Calu3 (cell line): ENCODE results near the gene PPP3CA. TPM values are rescaled to one million over a fixed set of nuclear protein-coding genes. Genes with fewer than 3 reads are reported as not detected.

Experiments
- BruUV-seq: library from RNA; stranded (reverse); fragments of 400-500 nt; replicated peaks from 2 replicates; lab custom pipeline; 2021; lab: Mats Ljungman, UMichigan
- CTCF ChIA-PET: fragments of 300-600 bp; sonication (Branson Sonifier 250); formaldehyde crosslinking; loops from one replicate; lab custom pipeline; 2022; ENCODE audit warnings: antibody characterized with exemption; lab: Charles Lee
- DNase-seq: peaks from one replicate; pipeline ENCODE4 v3.0.0; 2022
- H3K27ac Mint-ChIP-seq: one replicate; pipeline ENCODE4 v1.8.0; 2022; ENCODE audit warnings: mixed read lengths; ENCODE audit not compliant: unreplicated experiment
- H3K27me3 Mint-ChIP-seq: one replicate; pipeline ENCODE4 v1.8.0; 2022; ENCODE audit warnings: mixed read lengths; ENCODE audit not compliant: unreplicated experiment
- H3K36me3 Mint-ChIP-seq: one replicate; pipeline ENCODE4 v1.8.0; 2022; ENCODE audit warnings: mild to moderate bottlenecking, moderate library complexity, mixed read lengths; ENCODE audit not compliant: insufficient read depth, unreplicated experiment
- H3K4me1 Mint-ChIP-seq: one replicate; pipeline ENCODE4 v1.8.0; 2022; ENCODE audit warnings: mild to moderate bottlenecking, low read depth, mixed read lengths; ENCODE audit not compliant: unreplicated experiment
- H3K4me3 Mint-ChIP-seq: one replicate; pipeline ENCODE4 v1.8.0; 2022; ENCODE audit warnings: mild to moderate bottlenecking, low read depth, moderate library complexity, mixed read lengths; ENCODE audit not compliant: unreplicated experiment
- H3K9me3 Mint-ChIP-seq: one replicate; pipeline ENCODE4 v1.8.0; 2022; ENCODE audit warnings: low read depth, mixed read lengths; ENCODE audit not compliant: unreplicated experiment
- CTCF ChIP-seq: fragments of 200-600 bp; IDR thresholded peaks from one replicate; pipeline ENCODE4 v1.8.0; 2022; ENCODE audit warnings: antibody characterized with exemption; ENCODE audit not compliant: unreplicated experiment
- intact Hi-C: fragments of 100-400 bp; cut with micrococcal nuclease; formaldehyde crosslinking; loops from one replicate; pipeline ENCODE4 v1.10.0; 2022; ENCODE audit not compliant: unreplicated experiment
- total RNA-seq: library from RNA; stranded (reverse); gene quantifications from 2 replicates; pipeline ENCODE4 v1.2.3, GENCODE V29; 2022

The PPP3CA gene
- total RNA-seq, 1 experiment from 2014 or later, result 33.7 TPM

GRCh38 chr4:101262683-101263082 lies 84.6 kb downstream of the PPP3CA start:
- Mint-ChIP-seq H3K4me3 (no peak overlapping the region), H3K9me3 (no peaks in the 10 kb centered on the region), H3K4me1 (peaks cover 23% of the 10 kb centered on the region), H3K36me3 (no peaks in the 10 kb centered on the region), H3K27ac (no peak overlapping the region), H3K27me3 (no peaks in the 10 kb centered on the region)
- TF ChIP-seq CTCF, result no peak
- intact Hi-C loops, result loop anchor here (5.0 kb wide), 1 partner anchor 40 kb away; no protein-coding TSS in a partner anchor
- no TSS peak for BruUV-seq
- DNase-seq, result no peak
- CTCF ChIA-PET, result no interaction called here

GRCh38 chr4:101259876-101260275 lies 87.5 kb downstream of the PPP3CA start:
- no peak for DNase-seq
- no peak overlapping the region for H3K4me3 Mint-ChIP-seq
- H3K36me3 Mint-ChIP-seq, result no peaks in the 10 kb centered on the region
- TF ChIP-seq CTCF, result no peak
- H3K27ac Mint-ChIP-seq, result no peak overlapping the region
- BruUV-seq, result no TSS peak
- intact Hi-C loops, result loop anchor here (5.0 kb wide), 1 partner anchor 38 kb away; no protein-coding TSS in a partner anchor
- CTCF ChIA-PET, result no interaction called here
- peaks cover 23% of the 10 kb centered on the region for H3K4me1 Mint-ChIP-seq
- H3K27me3 Mint-ChIP-seq, result no peaks in the 10 kb centered on the region
- H3K9me3 Mint-ChIP-seq, result no peaks in the 10 kb centered on the region

GRCh38 chr4:101258883-101259282 lies 88.4 kb downstream of the PPP3CA start:
- H3K9me3 Mint-ChIP-seq, result no peaks in the 10 kb centered on the region
- H3K4me3 Mint-ChIP-seq, result no peak overlapping the region
- DNase-seq, result no peak
- no peaks in the 10 kb centered on the region for H3K27me3 Mint-ChIP-seq
- BruUV-seq, result no TSS peak
- intact Hi-C loops, result no loop called here
- TF ChIP-seq CTCF, result no peak
- CTCF ChIA-PET, result no interaction called here
- H3K27ac Mint-ChIP-seq, result no peak overlapping the region
- peaks cover 16% of the 10 kb centered on the region for H3K4me1 Mint-ChIP-seq
- H3K36me3 Mint-ChIP-seq, result no peaks in the 10 kb centered on the region

GRCh38 chr4:101256222-101256621 lies 91.1 kb downstream of the PPP3CA start:
- CTCF ChIA-PET, result no interaction called here
- Mint-ChIP-seq H3K4me1 (peaks cover 14% of the 10 kb centered on the region), H3K36me3 (no peaks in the 10 kb centered on the region), H3K27me3 (no peaks in the 10 kb centered on the region), H3K9me3 (no peaks in the 10 kb centered on the region), H3K4me3 (no peak overlapping the region), H3K27ac (no peak overlapping the region)
- DNase-seq, result no peak
- intact Hi-C loops, result no loop called here
- no TSS peak for BruUV-seq
- TF ChIP-seq CTCF, result no peak
